ENCODE measurements around the gene MON1A.

GRCh38 chr3:49916686-49917085 is 12.9 kb downstream of the MON1A start:
- TF ChIP-seq CTCF (conservative IDR thresholded peaks at IDR 0.05 in 1 of 2, IDR thresholded peaks at IDR 0.05 in 1 of 2; ENCODE audit: extremely low read depth in 1 of 2, insufficient read depth in 1 of 2, low read depth in 1 of 2, low read length in 2 of 2) (no peak), EZH2 (IDR thresholded peaks at IDR 0.05; ENCODE audit: borderline replicate concordance, low read length) (no peak)

Measured in mammary epithelial cell (primary cell).